Heart right ventricle (tissue), 16 donors: ENCODE results near the gene CBX6. TPM values are rescaled to one million over a fixed set of nuclear protein-coding genes. Genes with fewer than 3 reads are reported as not detected.

ENCODE experiments used
- ATAC-seq, 8 donors: fragments of 200-7000 bp; cut with Tn5 transposase; one replicate each; pipeline ENCODE4 v1.9.1; 2020; ENCODE audit warnings: mild to moderate bottlenecking in 8 of 8, moderate library complexity in 8 of 8, moderate number of reproducible peaks in 1 of 8
- DNase-seq, 2 donors: peaks; one replicate each; pipeline ENCODE4 v3.0.0-alpha.2; 2020
- H3K27ac ChIP-seq, 10 donors: fragments of 200-600 bp; sonication (generic) in 2 of 10; one replicate each; pipeline versions ENCODE4 v1.5.0 to v1.8.0; 2020 to 2022; ENCODE audit warnings: mild to moderate bottlenecking in 3 of 10
- H3K27me3 ChIP-seq, 7 donors: fragments of 200-600 bp; one replicate each; pipeline ENCODE4 v1.8.0; 2021 to 2022; ENCODE audit warnings: mild to moderate bottlenecking in 2 of 7
- H3K36me3 ChIP-seq, 9 donors: fragments of 200-600 bp; sonication (generic) in 1 of 9; one replicate each; pipeline versions ENCODE4 v1.5.0 to v1.8.0; 2020 to 2022; ENCODE audit warnings: mild to moderate bottlenecking in 2 of 9
- H3K4me1 ChIP-seq, 9 donors: fragments of 200-600 bp; sonication (generic) in 1 of 9; one replicate each; pipeline versions ENCODE4 v1.5.0 to v1.8.0; 2020 to 2022; ENCODE audit warnings: mild to moderate bottlenecking in 4 of 9
- H3K4me3 ChIP-seq, 10 donors: fragments of 200-600 bp; sonication (generic) in 2 of 10; one replicate each; pipeline versions ENCODE4 v1.5.0 to v1.8.0; 2020 to 2022; ENCODE audit warnings: mild to moderate bottlenecking in 7 of 10, moderate library complexity in 2 of 10
- H3K9me3 ChIP-seq, 11 donors: fragments of 200-600 bp in 10 of 11; sonication (generic) in 2 of 11; one replicate each; pipeline versions ENCODE4 v1.5.0 to v1.8.0; 2013 to 2022; ENCODE audit warnings: mild to moderate bottlenecking in 2 of 11, control low read depth in 1 of 11, moderate library complexity in 1 of 11
- WGBS, 2 donors: extraction: QIAGEN DNeasy Blood & Tissue Kit; methylation state at CpG; one replicate each; pipeline ENCODE4 v1.1.7; 2013; ENCODE audit warnings: inconsistent platforms in 1 of 2; 5-methylcytosine and 5-hydroxymethylcytosine counted together
- intact Hi-C, 10 donors: fragments of 100-400 bp; cut with DNase I; formaldehyde crosslinking; loops; one replicate each; pipeline versions ENCODE4 v1.11.1 to v1.14.2; 2022
- polyA plus RNA-seq, 2 donors: library from polyadenylated mRNA; stranded (reverse); fragments of 200-250 nt; gene quantifications; one replicate each; pipeline ENCODE4 v1.2.3, GENCODE V29; 2013
- total RNA-seq, 10 donors: library from RNA; stranded (reverse); fragmentation: NEBNext Ultra II Directional in 3 of 10; extraction: Animal tissue kit (Norgen Biotek cat#: 25700) in 3 of 10; gene quantifications; one replicate each; pipeline versions ENCODE4 v1.2.1 to v1.2.4, GENCODE V29; 2021 to 2023
- TF ChIP-seq, protein P1 (sequence below), 9 donors: fragments of 200-600 bp; sonication (generic) in 2 of 9; IDR thresholded peaks; one replicate each; pipeline versions ENCODE4 v1.5.0 to v1.8.0; 2021 to 2022; ENCODE audit warnings: antibody characterized with exemption in 9 of 9, mild to moderate bottlenecking in 5 of 9, moderate library complexity in 1 of 9
- donor health status: Arrhythmogenic right ventricular cardiomyopathy.
- donor health status: ischemic (EF 13 %, LVEDD 7.1; RV severe dilation, severe dysfunction).
- donor health status: healthy with polysubstance abuse.
- donor health status: DM: no; HTN: yes; CAD: no.
- donor health status: DM: no; HTN: no; CAD: no.
- donor health status: ischemic (EF 25% LVEDD 6.9; RV normal size, moderate dysfunction).
- donor health status: ischemic (EF 25% LVEDD 5.7; RV mildly dilated, moderate dysfunction).
- donor health status: healthy.
- donor health status: DM: yes; HTN: yes; CAD: no.
- donor health status: Ischemic cardiomyopathy.
- donor health status: ischemic (EF 35%, LVEDD 5.7; RV mildly dilated, moderate dysfunction).
- donor health status: nonischemic (EF 11% LVEDD 7.7; RV severe dilation, severe dysfunction).
- donor health status: DM: yes; HTN: yes; CAD: no.
- donor health status: PGD.
- donor health status: ischemic (EF 29% LVEDD 5.4; RV normal size, mild dysfunction).
- donor health status: nonischemic (EF 23%, LVEDD 6.1; RV moderate dilation, normal function).

CBX6 gene
- total and polyA plus RNA-seq, 12 donors = 17.4 to 49.1 (median 35.1) TPM

DNA sequence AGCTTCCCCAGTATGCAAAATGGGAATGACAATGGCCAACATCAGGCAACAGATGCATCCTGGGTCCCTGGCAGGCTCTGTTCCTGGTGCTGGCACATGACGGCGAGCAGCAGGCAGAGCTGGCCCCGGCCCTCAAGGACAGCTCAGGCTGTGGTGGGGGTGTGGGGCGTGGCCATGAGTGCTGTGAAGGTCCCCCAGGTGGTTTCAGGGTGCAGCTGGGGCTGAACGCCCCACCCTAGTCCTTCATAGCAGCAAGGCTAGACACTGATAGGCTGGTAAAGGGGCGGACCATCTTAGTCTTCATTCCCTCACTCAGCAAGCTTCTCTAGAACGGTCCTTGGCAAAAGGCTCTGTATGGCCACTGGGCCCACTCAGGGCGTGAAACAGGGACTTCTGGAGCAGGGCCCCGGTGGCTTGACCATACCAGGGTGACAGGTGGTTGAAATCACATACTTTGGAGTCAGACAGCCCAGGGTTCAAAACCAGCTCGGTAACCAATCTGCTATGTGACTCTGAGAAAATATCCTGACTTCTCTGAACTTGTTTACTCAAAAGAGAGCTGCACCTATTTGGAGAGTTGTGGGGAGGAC lies 43.3 kb downstream of the CBX6 start:
- intact Hi-C loops = loop anchor here in 1 of 10 donors (10.0 kb wide), 1 partner anchor 54 kb away; no protein-coding TSS in a partner anchor
- Histone ChIP-seq H3K9me3 (peaks cover 0 to 3% (median 0%) of the 10 kb centered on the region in 11 donors), H3K36me3 (peaks cover 0 to 3% (median 0%) of the 10 kb centered on the region in 9 donors), H3K4me3 (no peak overlapping the region), H3K27me3 (no peaks in the 10 kb centered on the region), H3K4me1 (peaks cover 0 to 3% (median 0%) of the 10 kb centered on the region in 9 donors), H3K27ac (no peak overlapping the region)
- WGBS, 2 donors = 79 to 83% methylated on average over 10 of the region's 10 CpGs
- TF ChIP-seq, protein P1, sequence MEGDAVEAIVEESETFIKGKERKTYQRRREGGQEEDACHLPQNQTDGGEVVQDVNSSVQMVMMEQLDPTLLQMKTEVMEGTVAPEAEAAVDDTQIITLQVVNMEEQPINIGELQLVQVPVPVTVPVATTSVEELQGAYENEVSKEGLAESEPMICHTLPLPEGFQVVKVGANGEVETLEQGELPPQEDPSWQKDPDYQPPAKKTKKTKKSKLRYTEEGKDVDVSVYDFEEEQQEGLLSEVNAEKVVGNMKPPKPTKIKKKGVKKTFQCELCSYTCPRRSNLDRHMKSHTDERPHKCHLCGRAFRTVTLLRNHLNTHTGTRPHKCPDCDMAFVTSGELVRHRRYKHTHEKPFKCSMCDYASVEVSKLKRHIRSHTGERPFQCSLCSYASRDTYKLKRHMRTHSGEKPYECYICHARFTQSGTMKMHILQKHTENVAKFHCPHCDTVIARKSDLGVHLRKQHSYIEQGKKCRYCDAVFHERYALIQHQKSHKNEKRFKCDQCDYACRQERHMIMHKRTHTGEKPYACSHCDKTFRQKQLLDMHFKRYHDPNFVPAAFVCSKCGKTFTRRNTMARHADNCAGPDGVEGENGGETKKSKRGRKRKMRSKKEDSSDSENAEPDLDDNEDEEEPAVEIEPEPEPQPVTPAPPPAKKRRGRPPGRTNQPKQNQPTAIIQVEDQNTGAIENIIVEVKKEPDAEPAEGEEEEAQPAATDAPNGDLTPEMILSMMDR (IDR thresholded peaks at IDR 0.05) = no peak
- DNase-seq (no peak), ATAC-seq (no peak)

DNA sequence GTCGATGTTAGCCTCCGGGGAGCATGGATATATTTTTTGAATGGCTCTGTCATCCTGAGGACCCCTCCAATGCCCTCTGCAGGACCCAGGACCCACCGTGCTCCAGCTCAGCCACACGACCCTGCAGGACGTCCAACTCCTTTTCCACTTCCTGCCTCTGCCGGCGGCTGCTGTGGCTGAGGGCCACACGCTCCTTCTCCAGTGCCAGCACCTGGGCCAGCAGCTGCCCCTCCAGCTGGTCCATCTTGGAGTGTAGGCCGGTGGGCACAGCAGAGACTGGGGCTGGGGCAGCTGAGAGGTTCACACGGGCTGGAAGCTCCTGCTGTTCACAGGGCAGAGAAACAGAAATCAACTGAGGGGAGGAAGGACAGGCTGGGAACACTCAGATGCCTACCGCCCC lies 43.8 kb downstream of the CBX6 start:
- peaks cover 0 to 3% (median 0%) of the 10 kb centered on the region in 9 donors for H3K4me1 ChIP-seq
- peaks cover 0 to 3% (median 0%) of the 10 kb centered on the region in 11 donors for H3K9me3 ChIP-seq
- H3K36me3 ChIP-seq = peaks cover 0 to 3% (median 0%) of the 10 kb centered on the region in 9 donors
- H3K4me3 ChIP-seq = no peak overlapping the region
- no peaks in the 10 kb centered on the region for H3K27me3 ChIP-seq
- no peak for ATAC-seq
- WGBS, 2 donors = 61 to 64% methylated on average over 11 of the region's 11 CpGs
- intact Hi-C loops = loop anchor here in 1 of 10 donors (10.0 kb wide), 1 partner anchor 53 kb away; no protein-coding TSS in a partner anchor
- H3K27ac ChIP-seq = no peak overlapping the region
- TF ChIP-seq, protein P1 (IDR thresholded peaks at IDR 0.05) = no peak
- DNase-seq = no peak

DNA sequence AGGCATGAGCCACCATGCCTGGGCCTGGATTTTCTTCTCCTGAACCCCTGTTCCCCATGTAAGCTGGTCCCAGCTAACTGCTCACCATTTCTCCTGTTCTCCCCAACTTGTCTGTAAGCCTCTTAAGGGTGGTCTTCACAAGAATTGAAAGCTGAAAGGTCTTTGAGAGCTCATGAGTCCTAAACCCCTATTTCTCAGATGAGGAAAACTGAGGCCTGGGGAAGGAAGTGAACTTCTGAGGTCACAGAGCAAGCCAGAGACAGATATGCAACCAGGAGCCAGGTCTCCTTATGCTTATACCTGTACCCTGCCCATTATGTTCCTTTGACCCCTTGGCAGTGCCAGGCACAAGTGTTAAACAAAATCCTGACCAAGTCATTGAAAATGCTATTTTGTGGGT lies 44.5 kb downstream of the CBX6 start:
- Histone ChIP-seq H3K9me3 (peaks cover 0 to 3% (median 0%) of the 10 kb centered on the region in 11 donors), H3K36me3 (peaks cover 0 to 3% (median 0%) of the 10 kb centered on the region in 9 donors), H3K4me3 (no peak overlapping the region), H3K27me3 (no peaks in the 10 kb centered on the region), H3K4me1 (peaks cover 0 to 3% (median 0%) of the 10 kb centered on the region in 9 donors), H3K27ac (no peak overlapping the region)
- TF ChIP-seq, protein P1 (IDR thresholded peaks at IDR 0.05) = no peak
- intact Hi-C loops = loop anchor here in 1 of 10 donors (10.0 kb wide), 1 partner anchor 53 kb away; no protein-coding TSS in a partner anchor
- no peak for ATAC-seq
- no peak for DNase-seq

DNA sequence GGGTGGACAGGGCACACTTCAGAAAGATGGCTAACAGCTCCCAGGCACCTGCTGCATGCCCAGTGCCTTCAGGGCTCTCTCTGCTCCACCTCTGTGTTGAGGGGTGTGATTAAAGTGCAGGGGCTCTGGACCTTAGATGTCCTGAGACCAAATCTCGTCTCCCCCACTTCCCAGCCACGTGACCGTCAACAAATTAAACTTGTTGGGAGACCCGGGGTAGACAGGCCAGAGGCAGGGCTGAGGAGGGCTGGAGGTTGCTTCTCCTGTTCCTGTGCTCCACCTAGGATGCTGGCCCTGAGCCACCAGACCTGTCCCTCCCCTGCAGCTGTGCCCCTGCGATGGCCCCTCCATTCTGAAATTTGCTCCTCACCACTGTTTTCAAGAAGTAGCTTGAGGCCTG lies 45.2 kb downstream of the CBX6 start:
- peaks cover 0 to 3% (median 0%) of the 10 kb centered on the region in 11 donors for H3K9me3 ChIP-seq
- ATAC-seq = no peak
- TF ChIP-seq, protein P1 (IDR thresholded peaks at IDR 0.05) = no peak
- intact Hi-C loops = loop anchor here in 1 of 10 donors (10.0 kb wide), 1 partner anchor 52 kb away; no protein-coding TSS in a partner anchor
- no peak overlapping the region for H3K27ac ChIP-seq
- no peak for DNase-seq
- no peaks in the 10 kb centered on the region for H3K27me3 ChIP-seq
- no peak overlapping the region for H3K4me3 ChIP-seq
- H3K36me3 ChIP-seq = peaks cover 0 to 3% (median 0%) of the 10 kb centered on the region in 9 donors
- H3K4me1 ChIP-seq = peaks cover 0 to 3% (median 0%) of the 10 kb centered on the region in 9 donors
- whole genome bisulfite sequencing, 2 donors = 78 to 79% methylated on average over 5 of the region's 5 CpGs
